Osteocyte (in vitro differentiated cells): ENCODE results near the gene MDC1. TPM values are rescaled to one million over a fixed set of nuclear protein-coding genes. Genes with fewer than 3 reads are reported as not detected.

ENCODE experiments used
- DNase-seq: peaks from one replicate; pipeline ENCODE4 v3.0.0; 2021; ENCODE audit warnings: mixed read lengths; ENCODE audit not compliant: unreplicated experiment; ENCODE audit errors: extremely low spot score
- H3K27ac Mint-ChIP-seq: one replicate; pipeline ENCODE4 v1.8.0; 2021; ENCODE audit warnings: mild to moderate bottlenecking, mixed read lengths; ENCODE audit not compliant: unreplicated experiment
- H3K27me3 Mint-ChIP-seq: one replicate; pipeline ENCODE4 v1.8.0; 2021; ENCODE audit warnings: mixed read lengths; ENCODE audit not compliant: unreplicated experiment
- H3K36me3 Mint-ChIP-seq: one replicate; pipeline ENCODE4 v1.8.0; 2021; ENCODE audit warnings: mixed read lengths; ENCODE audit not compliant: unreplicated experiment
- H3K4me1 Mint-ChIP-seq: one replicate; pipeline ENCODE4 v1.8.0; 2021; ENCODE audit warnings: mixed read lengths; ENCODE audit not compliant: unreplicated experiment
- H3K4me3 Mint-ChIP-seq: one replicate; pipeline ENCODE4 v1.8.0; 2021; ENCODE audit warnings: mild to moderate bottlenecking, moderate library complexity, mixed read lengths; ENCODE audit not compliant: unreplicated experiment
- H3K9me3 Mint-ChIP-seq: one replicate; pipeline ENCODE4 v1.8.0; 2021; ENCODE audit warnings: mixed read lengths; ENCODE audit not compliant: unreplicated experiment
- total RNA-seq: library from RNA; stranded (reverse); gene quantifications from 2 replicates; pipeline ENCODE4 v1.2.1, GENCODE V29; 2021
- TF ChIP-seq, protein P1 (sequence below): fragments of 200-600 bp; sonication (generic); IDR thresholded peaks from 2 replicates; pipeline ENCODE4 v1.5.0; 2021; ENCODE audit warnings: antibody characterized with exemption, mild to moderate bottlenecking, moderate library complexity

The MDC1 gene
- total RNA-seq, 1 donor from 2014 or later: 37.7 TPM

DNA sequence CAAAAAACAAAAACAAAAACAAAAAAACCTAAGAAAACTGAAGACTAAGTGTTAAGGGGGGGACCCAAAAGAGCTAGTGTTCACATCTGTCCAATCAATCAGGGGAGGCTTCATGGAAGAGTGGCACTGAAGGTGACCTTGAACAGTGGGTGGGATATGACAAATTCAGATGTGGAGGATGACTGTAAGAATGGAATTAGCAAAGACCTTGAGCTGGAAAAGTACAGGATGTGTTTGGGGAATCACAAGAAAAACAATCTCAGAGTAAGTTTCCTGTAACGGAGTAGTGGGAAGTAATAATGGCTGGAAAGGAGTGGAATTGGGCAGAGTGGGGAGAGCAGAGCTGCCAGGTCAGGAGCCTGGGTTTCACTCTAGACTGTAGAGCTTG is 30.2 kb upstream of the MDC1 start:
- Mint-ChIP-seq H3K27me3 (no peaks in the 10 kb centered on the region), H3K4me3 (peak overlapping the region; percentile 15), H3K4me1 (peaks cover 61% of the 10 kb centered on the region), H3K27ac (peak overlapping the region; percentile 96), H3K9me3 (no peaks in the 10 kb centered on the region), H3K36me3 (peaks cover 14% of the 10 kb centered on the region)
- TF ChIP-seq, protein P1, sequence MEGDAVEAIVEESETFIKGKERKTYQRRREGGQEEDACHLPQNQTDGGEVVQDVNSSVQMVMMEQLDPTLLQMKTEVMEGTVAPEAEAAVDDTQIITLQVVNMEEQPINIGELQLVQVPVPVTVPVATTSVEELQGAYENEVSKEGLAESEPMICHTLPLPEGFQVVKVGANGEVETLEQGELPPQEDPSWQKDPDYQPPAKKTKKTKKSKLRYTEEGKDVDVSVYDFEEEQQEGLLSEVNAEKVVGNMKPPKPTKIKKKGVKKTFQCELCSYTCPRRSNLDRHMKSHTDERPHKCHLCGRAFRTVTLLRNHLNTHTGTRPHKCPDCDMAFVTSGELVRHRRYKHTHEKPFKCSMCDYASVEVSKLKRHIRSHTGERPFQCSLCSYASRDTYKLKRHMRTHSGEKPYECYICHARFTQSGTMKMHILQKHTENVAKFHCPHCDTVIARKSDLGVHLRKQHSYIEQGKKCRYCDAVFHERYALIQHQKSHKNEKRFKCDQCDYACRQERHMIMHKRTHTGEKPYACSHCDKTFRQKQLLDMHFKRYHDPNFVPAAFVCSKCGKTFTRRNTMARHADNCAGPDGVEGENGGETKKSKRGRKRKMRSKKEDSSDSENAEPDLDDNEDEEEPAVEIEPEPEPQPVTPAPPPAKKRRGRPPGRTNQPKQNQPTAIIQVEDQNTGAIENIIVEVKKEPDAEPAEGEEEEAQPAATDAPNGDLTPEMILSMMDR: no peak
- DNase-seq: no peak

DNA sequence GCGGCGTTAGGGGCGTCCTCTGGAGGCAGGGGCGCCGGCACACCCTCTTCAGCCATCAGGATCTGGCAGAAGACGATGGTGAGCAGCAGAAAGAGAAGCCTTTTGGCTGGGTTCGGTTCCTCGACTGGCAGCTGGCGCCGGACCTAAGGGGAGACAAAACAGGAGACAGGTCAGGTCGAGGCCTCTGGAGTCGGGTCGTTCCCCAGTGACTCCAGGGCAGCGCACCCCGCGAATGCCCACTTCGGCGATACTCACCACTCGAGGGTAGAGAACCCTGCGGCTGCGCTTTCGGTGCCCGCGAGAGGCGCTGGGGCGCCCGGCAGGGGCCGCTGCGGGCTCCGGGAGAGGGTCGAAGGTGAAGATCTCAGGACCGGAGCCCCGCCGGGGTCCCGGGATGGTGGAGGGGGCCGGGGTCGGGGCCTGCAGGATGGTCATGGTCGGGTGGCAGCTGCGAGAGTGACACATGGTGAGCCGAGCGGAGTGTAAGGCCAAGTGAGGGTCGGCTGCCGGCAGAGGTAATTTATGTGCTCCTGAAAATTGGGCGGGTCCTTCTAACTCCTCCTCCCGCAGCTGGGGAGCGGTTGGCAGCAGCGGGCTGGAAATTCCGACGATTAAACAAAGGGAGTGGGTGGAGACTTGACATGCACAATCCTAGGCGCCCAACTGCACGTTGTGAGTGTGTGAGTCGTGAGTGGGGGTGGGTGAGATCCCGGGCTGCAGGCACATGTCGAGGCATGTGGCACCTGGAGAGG is 27.1 kb upstream of the MDC1 start, which contains the start of gene IER3:
Gene IER3, minus strand, starts transcription at position 494 of the 752 bp plus-strand sequence. Its CDS starts 29 bp downstream, at position 465.
- Mint-ChIP-seq H3K36me3 (peaks cover 32% of the 10 kb centered on the region), H3K27ac (peak within 1 kb of the TSS; percentile 98), H3K9me3 (no peaks in the 10 kb centered on the region), H3K27me3 (no peaks in the 10 kb centered on the region), H3K4me1 (peaks cover 61% of the 10 kb centered on the region), H3K4me3 (peak within 1 kb of the TSS; percentile 99)
- TF ChIP-seq, protein P1: peak; percentile 68
- DNase-seq: peak; percentile 97

DNA sequence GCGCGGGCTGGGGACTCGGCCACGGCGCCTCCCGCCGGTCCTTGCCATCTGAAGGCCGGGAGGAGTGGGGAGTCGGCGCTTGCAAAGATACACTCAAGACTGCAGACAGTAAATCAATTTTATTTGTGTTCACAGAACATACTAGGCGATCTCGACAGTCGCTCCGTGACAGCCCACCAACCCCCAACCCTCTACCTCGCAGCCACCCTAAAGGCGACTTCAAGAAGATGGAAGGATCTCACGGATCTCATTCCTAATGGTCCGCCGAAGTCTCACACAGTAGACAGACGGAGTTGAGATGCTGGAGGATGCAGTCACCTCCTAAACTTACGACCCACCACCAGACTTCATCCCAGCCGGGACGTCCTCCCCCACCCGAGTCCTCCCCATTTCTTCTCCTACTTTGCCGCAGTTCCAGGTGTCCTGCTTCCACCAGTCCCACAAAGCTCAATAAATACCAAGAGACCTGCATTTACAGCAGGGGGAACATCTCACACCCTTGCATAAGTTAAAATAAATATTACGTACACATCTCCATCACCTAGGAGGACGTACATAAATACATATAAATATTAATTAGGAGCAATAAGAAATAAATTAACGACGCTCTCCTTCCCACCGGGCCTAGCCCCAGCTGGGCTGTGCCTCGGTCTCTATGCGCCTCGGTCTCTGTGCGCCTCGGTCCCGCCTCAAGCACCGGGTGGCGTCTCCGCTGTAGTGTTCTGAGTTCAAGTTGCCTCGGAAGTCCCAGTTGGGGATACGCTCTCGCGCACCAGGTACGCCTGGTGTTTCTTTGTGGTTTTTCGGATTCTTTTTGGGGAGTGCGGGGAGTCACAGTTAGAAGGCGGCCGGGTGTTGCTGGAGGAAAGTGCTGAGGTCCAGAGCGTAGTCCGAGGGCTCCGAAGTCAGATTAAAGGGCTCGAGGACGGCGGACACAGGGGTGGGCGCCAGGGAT is 26.3 kb upstream of the MDC1 start:
- Mint-ChIP-seq H3K9me3 (no peaks in the 10 kb centered on the region), H3K4me1 (peaks cover 55% of the 10 kb centered on the region), H3K27me3 (no peaks in the 10 kb centered on the region), H3K4me3 (peak overlapping the region; percentile 99), H3K27ac (peak overlapping the region; percentile 98), H3K36me3 (peaks cover 37% of the 10 kb centered on the region)
- TF ChIP-seq, protein P1: no peak
- no peak for DNase-seq

DNA sequence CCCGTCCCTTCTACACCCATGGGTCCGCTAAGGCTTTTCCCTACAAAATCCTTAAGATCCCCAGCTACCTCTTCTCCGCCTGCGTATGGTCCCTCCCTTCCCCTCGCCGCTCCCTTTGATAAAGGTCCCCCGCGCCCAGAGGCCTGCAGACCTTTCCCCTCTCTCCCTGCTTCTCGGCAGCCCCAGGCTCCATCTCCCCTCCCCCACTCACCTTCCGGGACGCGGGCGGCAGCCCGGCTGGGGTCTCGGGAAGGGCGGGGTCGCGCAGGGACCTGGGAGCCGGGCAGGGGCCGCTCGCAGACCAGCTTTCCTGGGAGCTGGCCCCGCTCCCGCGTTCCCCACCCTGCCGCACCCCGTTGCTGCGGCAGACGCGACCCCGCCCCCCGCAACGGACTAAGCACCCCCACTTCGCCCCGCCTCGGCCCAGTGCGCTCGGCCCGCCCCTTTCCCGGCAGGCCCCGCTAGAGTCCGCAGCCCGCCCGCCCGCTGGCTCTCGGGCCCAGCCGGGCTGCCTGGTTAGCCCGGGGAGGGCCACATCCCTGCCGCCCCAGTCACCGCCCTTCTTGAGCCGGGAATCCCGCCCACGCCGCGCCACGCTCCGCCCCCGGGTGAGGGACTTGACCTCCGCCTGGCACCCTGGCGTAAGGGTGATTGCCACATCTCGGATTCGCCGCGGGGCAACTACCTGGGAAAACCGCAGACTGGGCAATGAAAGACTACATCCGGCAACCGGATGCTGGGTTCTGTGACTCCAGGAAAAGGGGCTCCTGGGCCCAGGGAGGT is 25.4 kb upstream of the MDC1 start, which contains the start of gene FLOT1:
Gene FLOT1, minus strand, starts transcription at position 372 of the 783 bp plus-strand sequence. CDS start 498 bp downstream, outside the sequence.
- Mint-ChIP-seq H3K36me3 (peaks cover 41% of the 10 kb centered on the region), H3K27me3 (no peaks in the 10 kb centered on the region), H3K4me3 (peak within 1 kb of the TSS; percentile 99), H3K9me3 (no peaks in the 10 kb centered on the region), H3K27ac (peak within 1 kb of the TSS; percentile 98), H3K4me1 (peaks cover 50% of the 10 kb centered on the region)
- TF ChIP-seq, protein P1: no peak
- DNase-seq: peak; percentile 97
